SK-N-SH treated with all-trans-retinoic acid at 6 μM for 48 hours (cell line): ENCODE data around the gene DERL3.

Source experiments
- SNAI2 ChIP-seq: fragments of 250-450 bp; sonication (Bioruptor Pico); IDR thresholded peaks from 2 replicates; pipeline ENCODE4 v1.5.0; 2020; ENCODE audit warnings: mild to moderate bottlenecking, moderate library complexity
- ZC3H10 ChIP-seq: fragments of 250-450 bp; sonication (Bioruptor Pico); IDR thresholded peaks from 2 replicates; pipeline ENCODE4 v1.5.1; 2021; ENCODE audit warnings: mild to moderate bottlenecking, moderate library complexity
- ZFP30 ChIP-seq: fragments of 450-650 bp; formaldehyde crosslinking; IDR thresholded peaks from 2 replicates; pipeline ENCODE4 v1.5.0; 2022; ENCODE audit warnings: mild to moderate bottlenecking, moderate library complexity

- TF ChIP-seq SNAI2 (no peak), ZFP30 (CRISPR knock-in tag) (no peak), ZC3H10 (no peak)
Observed at GRCh38 chr22:23835484-23836144, 3.2 kb downstream of the DERL3 start.
